Measurements from ENCODE around the gene IGF1. TPM values are rescaled to one million over a fixed set of nuclear protein-coding genes. Genes with fewer than 3 reads are reported as not detected.

Gene IGF1
- total RNA-seq, 1 donor from 2014 or later: 0.06 TPM

DNA sequence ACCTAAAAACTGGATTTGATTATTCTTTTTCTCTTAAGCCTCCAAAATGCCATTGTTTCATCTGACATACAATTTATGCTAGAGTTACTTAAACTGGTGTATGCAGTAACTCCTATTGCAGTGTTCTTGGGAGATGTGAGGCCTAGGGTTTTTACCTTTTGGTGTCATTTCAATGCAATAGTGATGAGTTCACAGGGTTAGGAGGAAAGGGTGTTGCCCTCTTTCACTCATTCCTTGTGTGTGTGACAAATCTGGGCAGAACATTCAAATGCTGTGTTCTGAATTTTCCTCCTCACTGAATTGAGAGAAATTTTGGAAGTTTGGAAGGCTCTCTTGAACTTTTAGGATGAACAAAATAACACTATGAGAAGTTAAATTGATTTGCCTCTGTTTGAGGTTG is 69.9 kb downstream of the IGF1 start:
- DNase-seq (ENCODE audit: low read depth): no peak
- TF ChIP-seq, protein P1, sequence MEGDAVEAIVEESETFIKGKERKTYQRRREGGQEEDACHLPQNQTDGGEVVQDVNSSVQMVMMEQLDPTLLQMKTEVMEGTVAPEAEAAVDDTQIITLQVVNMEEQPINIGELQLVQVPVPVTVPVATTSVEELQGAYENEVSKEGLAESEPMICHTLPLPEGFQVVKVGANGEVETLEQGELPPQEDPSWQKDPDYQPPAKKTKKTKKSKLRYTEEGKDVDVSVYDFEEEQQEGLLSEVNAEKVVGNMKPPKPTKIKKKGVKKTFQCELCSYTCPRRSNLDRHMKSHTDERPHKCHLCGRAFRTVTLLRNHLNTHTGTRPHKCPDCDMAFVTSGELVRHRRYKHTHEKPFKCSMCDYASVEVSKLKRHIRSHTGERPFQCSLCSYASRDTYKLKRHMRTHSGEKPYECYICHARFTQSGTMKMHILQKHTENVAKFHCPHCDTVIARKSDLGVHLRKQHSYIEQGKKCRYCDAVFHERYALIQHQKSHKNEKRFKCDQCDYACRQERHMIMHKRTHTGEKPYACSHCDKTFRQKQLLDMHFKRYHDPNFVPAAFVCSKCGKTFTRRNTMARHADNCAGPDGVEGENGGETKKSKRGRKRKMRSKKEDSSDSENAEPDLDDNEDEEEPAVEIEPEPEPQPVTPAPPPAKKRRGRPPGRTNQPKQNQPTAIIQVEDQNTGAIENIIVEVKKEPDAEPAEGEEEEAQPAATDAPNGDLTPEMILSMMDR (conservative IDR thresholded peaks at IDR 0.05; ENCODE audit: low read depth, low read length): no peak

DNA sequence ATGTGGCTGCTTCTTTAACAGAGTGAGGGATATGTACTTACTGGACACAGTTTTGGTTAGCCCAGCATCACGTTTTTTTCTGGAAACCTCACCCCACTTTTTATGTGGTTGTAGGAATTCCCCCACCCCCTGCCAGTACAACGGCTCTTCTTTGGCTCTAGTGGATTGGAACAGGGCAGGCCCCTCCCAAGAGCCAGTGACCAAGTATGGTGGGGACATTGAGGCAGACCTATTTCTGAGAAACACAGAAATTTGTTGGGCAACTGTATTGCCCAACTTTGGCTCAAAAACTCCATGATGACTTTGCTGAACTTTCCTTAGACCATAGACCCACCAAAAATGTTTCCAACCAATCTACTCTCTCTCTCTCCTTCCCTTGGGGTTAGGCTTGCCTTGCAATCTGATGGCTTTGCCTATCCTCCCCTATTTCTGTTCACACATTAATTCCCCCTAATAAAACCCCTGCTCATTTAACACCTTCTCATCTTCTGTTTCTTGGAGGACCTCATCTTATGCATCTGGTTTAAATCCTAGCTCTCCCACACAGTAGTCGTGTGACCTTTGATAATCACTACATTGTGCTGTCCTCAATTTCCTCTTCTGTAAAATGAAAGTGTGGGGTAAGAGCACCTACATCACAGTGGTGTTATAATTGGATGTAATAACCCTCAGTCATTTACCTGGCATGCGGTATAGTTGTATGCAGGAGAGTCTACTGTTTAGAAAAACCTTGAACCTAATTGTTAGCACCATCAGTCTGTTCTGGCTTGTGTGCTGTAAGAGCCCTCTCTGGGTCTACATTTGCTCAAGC is 71.7 kb downstream of the IGF1 start:
- TF ChIP-seq, protein P1 (conservative IDR thresholded peaks at IDR 0.05; ENCODE audit: low read depth, low read length): no peak
- no peak overlapping the region for H3K4me3 ChIP-seq (ENCODE audit: low read depth, low read length)
- DNase-seq (ENCODE audit: low read depth): no peak

More for the DNA sequence above, 69.9 kb downstream of the IGF1 start:
- H3K4me3 ChIP-seq (ENCODE audit: low read depth, low read length): no peak overlapping the region

DNA sequence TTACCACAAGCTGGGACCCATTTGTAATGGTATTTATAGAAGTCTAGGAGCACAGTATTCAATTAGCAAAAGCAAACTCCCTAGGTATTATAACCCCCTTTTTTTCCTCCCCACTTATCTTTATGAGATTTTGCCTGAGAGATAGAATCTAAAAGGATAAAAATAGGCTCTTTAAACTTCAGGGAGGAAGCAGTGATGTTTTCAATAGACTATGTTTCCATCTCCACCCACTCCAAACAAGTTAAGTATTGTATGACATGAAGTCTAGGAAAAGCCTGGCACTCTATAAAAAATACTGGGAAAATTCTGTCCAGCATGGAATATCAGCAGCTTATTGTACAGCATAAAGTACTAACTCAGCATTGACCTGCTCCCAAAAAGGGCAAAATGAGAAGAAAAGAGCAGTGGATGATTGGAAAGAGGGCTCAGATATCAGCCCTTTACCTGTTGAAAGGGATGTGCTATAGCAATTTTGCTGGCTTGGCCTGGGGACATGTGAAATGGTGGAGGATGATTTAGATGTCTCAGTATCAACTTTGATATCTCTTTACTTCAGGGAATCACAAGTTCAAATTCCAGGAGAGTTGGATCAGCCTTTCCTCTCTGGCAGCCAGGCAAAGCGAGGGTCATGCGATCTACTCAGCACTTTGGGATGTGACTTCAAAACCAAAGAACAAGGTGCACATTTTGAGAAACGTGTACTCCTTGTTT is 72.4 kb downstream of the IGF1 start:
- TF ChIP-seq, protein P1 (conservative IDR thresholded peaks at IDR 0.05; ENCODE audit: low read depth, low read length): no peak
- peak; percentile 43 for DNase-seq (ENCODE audit: low read depth)
- no peak overlapping the region for H3K4me3 ChIP-seq (ENCODE audit: low read depth, low read length)

DNA sequence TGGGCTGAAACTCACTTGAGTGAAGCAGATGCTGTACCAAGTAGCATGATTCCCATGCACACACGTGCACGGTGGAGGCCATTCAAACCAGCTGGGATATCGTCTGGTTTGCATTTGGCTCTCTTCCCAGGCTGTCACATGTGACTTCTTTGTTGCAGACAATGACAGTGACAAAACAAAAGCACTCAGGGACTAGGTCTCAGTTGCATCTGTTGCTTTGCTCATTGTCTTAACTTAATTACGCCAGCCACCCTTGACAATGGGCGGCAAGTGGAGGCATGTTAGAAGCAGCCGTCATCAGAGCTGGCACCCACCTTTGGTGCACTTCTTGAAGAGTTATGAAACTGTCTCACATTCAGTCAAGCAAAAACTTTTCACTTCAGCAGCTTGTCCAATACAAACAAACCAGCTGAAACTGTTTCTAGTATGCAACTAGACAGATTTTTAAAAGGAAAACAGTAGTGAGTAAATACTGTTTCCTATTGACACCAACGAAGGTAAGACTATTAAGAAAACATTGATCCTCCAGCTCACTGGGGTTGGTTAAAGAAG is 74.3 kb downstream of the IGF1 start:
- peak; percentile 30 for DNase-seq (ENCODE audit: low read depth)
- no peak overlapping the region for H3K4me3 ChIP-seq (ENCODE audit: low read depth, low read length)
- TF ChIP-seq, protein P1 (conservative IDR thresholded peaks at IDR 0.05; ENCODE audit: low read depth, low read length): no peak

DNA sequence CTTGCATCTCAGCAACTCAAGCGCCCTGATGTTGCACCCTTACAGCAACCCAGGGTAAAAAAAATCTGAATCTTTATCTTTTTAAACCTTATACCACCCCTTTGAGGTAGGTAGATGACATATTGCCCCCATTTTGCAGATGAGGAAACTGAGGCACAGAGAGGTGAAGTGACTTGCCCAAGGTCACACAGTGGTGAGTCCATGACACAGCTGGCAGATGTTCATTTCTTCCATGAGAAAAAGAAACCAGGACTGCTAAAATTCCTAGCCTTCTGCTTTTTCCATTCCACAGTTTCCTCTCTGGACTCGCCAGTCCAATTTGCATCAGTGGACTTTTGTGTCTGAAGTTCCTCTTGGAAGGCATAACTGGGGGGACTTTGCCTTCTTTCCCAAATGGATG is 79.3 kb downstream of the IGF1 start:
- TF ChIP-seq, protein P1 (conservative IDR thresholded peaks at IDR 0.05; ENCODE audit: low read depth, low read length): no peak
- DNase-seq (ENCODE audit: low read depth): no peak
- H3K4me3 ChIP-seq (ENCODE audit: low read depth, low read length): no peak overlapping the region

DNA sequence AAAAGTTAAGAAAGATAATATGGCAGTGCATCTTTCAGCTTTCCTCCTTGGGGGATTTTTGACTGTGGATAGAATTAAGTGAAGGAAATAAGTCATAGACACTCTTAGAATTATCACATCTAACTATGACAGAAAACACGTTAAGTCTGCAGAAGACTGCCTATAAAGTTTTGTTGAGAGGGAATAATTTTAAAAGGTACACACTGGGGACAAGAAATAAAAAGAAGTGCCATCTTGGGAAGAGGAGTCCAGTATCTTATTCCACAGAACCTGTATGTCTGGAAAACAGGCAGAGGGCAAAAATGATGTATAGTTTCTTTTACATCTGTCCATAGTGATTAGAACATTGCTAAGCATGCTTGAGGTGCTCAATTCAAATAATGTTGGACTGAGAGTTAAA is 80.7 kb downstream of the IGF1 start:
- no peak for DNase-seq (ENCODE audit: low read depth)
- no peak overlapping the region for H3K4me3 ChIP-seq (ENCODE audit: low read depth, low read length)
- TF ChIP-seq, protein P1 (conservative IDR thresholded peaks at IDR 0.05; ENCODE audit: low read depth, low read length): no peak

All from epithelial cell of proximal tubule (primary cell).